Gastroesophageal sphincter (tissue), 4 donors: ENCODE data around the gene PLCH1. TPM values are rescaled to one million over a fixed set of nuclear protein-coding genes. Genes with fewer than 3 reads are reported as not detected.

Source experiments
- ATAC-seq: fragments of 150-250 bp; one replicate; pipeline ENCODE4 v1.9.1; 2016; ENCODE audit warnings: mild to moderate bottlenecking, moderate library complexity
- H3K27ac ChIP-seq, 4 donors: fragments of 200-600 bp; sonication (generic) in 3 of 4; 1 replicate in 3 of 4; 2 replicates in 1 of 4; pipeline ENCODE4 v1.5.1; 2016 to 2019
- H3K27me3 ChIP-seq: fragments of 200-600 bp; sonication (generic); one replicate; pipeline ENCODE4 v1.5.1; 2019
- H3K36me3 ChIP-seq, 2 donors: fragments of 200-600 bp; sonication (generic); one replicate each; pipeline ENCODE4 v1.5.1; 2019; ENCODE audit warnings: control low read depth in 1 of 2
- H3K4me1 ChIP-seq, 3 donors: fragments of 200-600 bp; sonication (generic); 1 replicate in 2 of 3; 2 replicates in 1 of 3; pipeline ENCODE4 v1.5.1; 2016 to 2019; ENCODE audit warnings: control low read depth in 2 of 3
- H3K4me3 ChIP-seq, 2 donors: fragments of 200-600 bp; sonication (generic); one replicate each; pipeline ENCODE4 v1.5.1; 2019; ENCODE audit warnings: mild to moderate bottlenecking in 1 of 2, moderate library complexity in 1 of 2
- H3K9me3 ChIP-seq, 3 donors: fragments of 200-600 bp; sonication (generic); one replicate each; pipeline ENCODE4 v1.5.1; 2017 to 2019; ENCODE audit warnings: control low read depth in 2 of 3
- CTCF ChIP-seq, 4 experiments: fragments of 200-600 bp in 2 of 4; fragments of 450-650 bp in 2 of 4; sonication (generic) in 1 of 4; IDR thresholded peaks; one replicate each; pipeline ENCODE4 v1.5.1; 2017 to 2019; ENCODE audit warnings: antibody characterized with exemption in 4 of 4, mild to moderate bottlenecking in 2 of 4, moderate library complexity in 2 of 4
- EP300 ChIP-seq: sonication (generic); formaldehyde crosslinking; IDR thresholded peaks from one replicate; pipeline ENCODE4 v1.6.1; 2017; ENCODE audit warnings: antibody characterized with exemption, mild to moderate bottlenecking
- POLR2A ChIP-seq, 2 donors: fragments of 450-650 bp; IDR thresholded peaks; one replicate each; pipeline ENCODE4 v1.6.1; 2017; ENCODE audit warnings: antibody characterized with exemption in 2 of 2, mild to moderate bottlenecking in 2 of 2, moderate library complexity in 1 of 2
- POLR2AphosphoS5 ChIP-seq: sonication (generic); formaldehyde crosslinking; IDR thresholded peaks from one replicate; pipeline ENCODE4 v1.6.1; 2017; ENCODE audit warnings: antibody characterized with exemption
- WGBS, 2 donors: methylation state at CpG; one replicate each; pipeline ENCODE4 v1.1.5; 2018; ENCODE audit warnings: low coverage in 1 of 2; 5-methylcytosine and 5-hydroxymethylcytosine counted together
- total RNA-seq, 4 donors: library from RNA; depleted of rRNA; stranded (reverse); fragments of >200 nt; gene quantifications; one replicate each; pipeline ENCODE4 v1.1.0, GENCODE V29; 2016

PLCH1 gene
- total RNA-seq, 4 donors from 2014 or later: 0.16 to 0.40 (median 0.35) TPM

GRCh38 chr3:155741603-155742002, 3.3 kb downstream of the PLCH1 start:
- ATAC-seq: no peak

GRCh38 chr3:155741101-155741500, 3.8 kb downstream of the PLCH1 start:
- 74 to 90% methylated on average over 3 of the region's 3 CpGs for WGBS, 2 donors
- TF ChIP-seq POLR2AphosphoS5: no peak
- Histone ChIP-seq H3K27me3 (peaks cover 16% of the 10 kb centered on the region), H3K9me3 (no peaks in the 10 kb centered on the region), H3K36me3 (no peaks in the 10 kb centered on the region), H3K4me1 (peaks cover 0 to 33% (median 0%) of the 10 kb centered on the region in 3 donors), H3K27ac (no peak overlapping the region), H3K4me3 (no peak overlapping the region)
- no peak for ATAC-seq

More at GRCh38 chr3:155741603-155742002, 3.3 kb downstream of the PLCH1 start:
- Histone ChIP-seq H3K9me3 (no peaks in the 10 kb centered on the region), H3K27me3 (peaks cover 16% of the 10 kb centered on the region), H3K27ac (no peak overlapping the region), H3K4me3 (no peak overlapping the region), H3K4me1 (peaks cover 0 to 37% (median 0%) of the 10 kb centered on the region in 3 donors), H3K36me3 (no peaks in the 10 kb centered on the region)
- TF ChIP-seq CTCF (IDR thresholded peaks at IDR 0.05) (no peak), POLR2A (IDR thresholded peaks at IDR 0.05) (no peak), EP300 (no peak), POLR2AphosphoS5 (no peak)

GRCh38 chr3:155739154-155739553, 5.7 kb downstream of the PLCH1 start:
- WGBS, 2 donors: 43 to 45% methylated on average over 5 of the region's 5 CpGs
- TF ChIP-seq CTCF (IDR thresholded peaks at IDR 0.05) (no peak), POLR2A (IDR thresholded peaks at IDR 0.05) (no peak), POLR2AphosphoS5 (no peak), EP300 (no peak)
- Histone ChIP-seq H3K4me1 (peaks cover 0 to 13% (median 0%) of the 10 kb centered on the region in 3 donors), H3K36me3 (no peaks in the 10 kb centered on the region), H3K27me3 (peaks cover 16% of the 10 kb centered on the region), H3K9me3 (no peaks in the 10 kb centered on the region), H3K4me3 (no peak overlapping the region), H3K27ac (no peak overlapping the region)
- ATAC-seq: no peak

GRCh38 chr3:155738580-155739076, 6.2 kb downstream of the PLCH1 start:
- Histone ChIP-seq H3K9me3 (no peaks in the 10 kb centered on the region), H3K27me3 (peaks cover 16% of the 10 kb centered on the region), H3K4me1 (peaks cover 0 to 8% (median 0%) of the 10 kb centered on the region in 3 donors), H3K27ac (no peak overlapping the region), H3K4me3 (no peak overlapping the region), H3K36me3 (no peaks in the 10 kb centered on the region)
- TF ChIP-seq POLR2AphosphoS5 (no peak), EP300 (no peak), CTCF (IDR thresholded peaks at IDR 0.05) (no peak), POLR2A (IDR thresholded peaks at IDR 0.05) (no peak)
- ATAC-seq: no peak
- 84 to 100% methylated on average over 3 to 8 of the region's 13 CpGs for WGBS, 2 donors

GRCh38 chr3:155737844-155738460, 6.9 kb downstream of the PLCH1 start:
- peaks cover 16% of the 10 kb centered on the region for H3K27me3 ChIP-seq
- no peak for TF ChIP-seq EP300
- no peak for TF ChIP-seq CTCF (IDR thresholded peaks at IDR 0.05)
- no peak for TF ChIP-seq POLR2A (IDR thresholded peaks at IDR 0.05)
- TF ChIP-seq POLR2AphosphoS5: no peak
- WGBS, 2 donors: 57% methylated on average over 8 of the region's 8 CpGs; no CpG with 5 or more reads in 1 of the 2 donors
- H3K27ac ChIP-seq: no peak overlapping the region
- no peak overlapping the region for H3K4me3 ChIP-seq
- H3K36me3 ChIP-seq: no peaks in the 10 kb centered on the region
- ATAC-seq: no peak
- H3K4me1 ChIP-seq: peaks cover 0 to 1% (median 0%) of the 10 kb centered on the region in 3 donors
- H3K9me3 ChIP-seq: no peaks in the 10 kb centered on the region
